Measurements from ENCODE around the gene SERPINB1.

The SERPINB1 gene

GRCh38 chr6:2841264-2842138 lies at the start of gene SERPINB1:
Gene SERPINB1 (minus strand): TSS chr6:2841863. CDS start chr6:2840586, 1,277 bp downstream.
- Histone ChIP-seq H3K9me2 (replicated peaks; ENCODE audit: insufficient read depth, low read length) (no peaks in the 10 kb centered on the region), H3F3A (ENCODE audit: insufficient read depth) (peaks cover 34% of the 10 kb centered on the region), H3K36me3 (ENCODE audit: low read length) (peaks cover 18% of the 10 kb centered on the region; the same call in 1 of the 2 replicates), H3K9ac (ENCODE audit: low read length) (peak within 1 kb of the TSS; percentile 63), H3K27me3 (ENCODE audit: low read length) (no peaks in the 10 kb centered on the region), H3K79me2 (ENCODE audit: insufficient read depth, low read length) (peaks cover 6% of the 10 kb centered on the region; the same call in 1 of the 2 replicates), H4K20me1 (ENCODE audit: low read depth, low read length) (no peaks in the 10 kb centered on the region), H3K9me3 (ENCODE audit: insufficient read depth, low read length) (no peaks in the 10 kb centered on the region), H2AFZ (ENCODE audit: low read depth, low read length, severe bottlenecking) (peak within 1 kb of the TSS; percentile 72), H3K27ac (ENCODE audit: low read depth, low read length) (peak within 1 kb of the TSS; percentile 66), H3K4me2 (ENCODE audit: low read depth, low read length, poor library complexity, severe bottlenecking) (peak within 1 kb of the TSS; percentile 60), H3K4me3 (ENCODE audit: insufficient read depth, low read length, poor library complexity, severe bottlenecking) (peak within 1 kb of the TSS; percentile 56)
- TF ChIP-seq EZH2phosphoT487 (conservative IDR thresholded peaks at IDR 0.05; ENCODE audit: low read length), result no peak
- TF ChIP-seq, protein P1, sequence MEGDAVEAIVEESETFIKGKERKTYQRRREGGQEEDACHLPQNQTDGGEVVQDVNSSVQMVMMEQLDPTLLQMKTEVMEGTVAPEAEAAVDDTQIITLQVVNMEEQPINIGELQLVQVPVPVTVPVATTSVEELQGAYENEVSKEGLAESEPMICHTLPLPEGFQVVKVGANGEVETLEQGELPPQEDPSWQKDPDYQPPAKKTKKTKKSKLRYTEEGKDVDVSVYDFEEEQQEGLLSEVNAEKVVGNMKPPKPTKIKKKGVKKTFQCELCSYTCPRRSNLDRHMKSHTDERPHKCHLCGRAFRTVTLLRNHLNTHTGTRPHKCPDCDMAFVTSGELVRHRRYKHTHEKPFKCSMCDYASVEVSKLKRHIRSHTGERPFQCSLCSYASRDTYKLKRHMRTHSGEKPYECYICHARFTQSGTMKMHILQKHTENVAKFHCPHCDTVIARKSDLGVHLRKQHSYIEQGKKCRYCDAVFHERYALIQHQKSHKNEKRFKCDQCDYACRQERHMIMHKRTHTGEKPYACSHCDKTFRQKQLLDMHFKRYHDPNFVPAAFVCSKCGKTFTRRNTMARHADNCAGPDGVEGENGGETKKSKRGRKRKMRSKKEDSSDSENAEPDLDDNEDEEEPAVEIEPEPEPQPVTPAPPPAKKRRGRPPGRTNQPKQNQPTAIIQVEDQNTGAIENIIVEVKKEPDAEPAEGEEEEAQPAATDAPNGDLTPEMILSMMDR (IDR thresholded peaks at IDR 0.05; ENCODE audit: insufficient read depth, low read length, poor library complexity, severe bottlenecking), result no peak

DNA sequence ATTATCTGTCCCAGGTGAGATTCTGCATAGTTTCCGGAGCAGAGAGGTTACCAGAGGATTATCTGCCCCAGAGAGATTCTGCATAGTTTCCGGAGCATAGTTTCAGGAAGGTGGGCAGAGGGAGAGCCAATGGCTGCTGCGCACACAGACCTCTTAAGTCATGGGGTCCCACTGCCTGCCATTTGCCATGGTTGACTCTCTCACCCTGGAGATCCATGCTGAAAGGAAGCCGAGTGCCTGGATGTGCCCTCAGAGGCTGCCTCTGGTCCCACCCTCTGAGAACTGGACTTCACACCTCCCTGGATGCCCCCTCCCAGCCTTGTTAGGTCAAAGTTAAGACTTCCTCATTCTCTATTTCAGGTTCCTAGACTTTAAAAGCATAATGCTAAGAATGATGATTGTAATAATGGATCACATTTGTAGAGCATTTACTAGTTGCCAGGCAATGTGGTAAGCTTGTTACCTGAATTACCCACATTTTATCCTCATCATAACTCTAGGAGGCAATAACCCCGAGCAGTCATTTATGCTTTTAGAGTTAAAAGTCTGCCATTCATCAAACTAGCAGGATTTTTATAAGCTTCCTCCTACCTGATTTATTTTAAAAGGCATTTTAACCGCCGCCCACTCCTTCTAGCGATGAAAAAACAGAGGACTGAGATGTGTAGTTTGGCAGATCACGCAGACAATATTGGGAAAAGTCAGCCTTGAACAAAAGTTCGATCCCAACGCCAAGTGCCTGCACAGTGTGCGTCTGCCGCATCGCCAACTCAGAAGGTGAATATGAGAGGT lies 49.5 kb upstream of the SERPINB1 start:
- peaks cover 87% of the 10 kb centered on the region for H3F3A ChIP-seq (ENCODE audit: insufficient read depth)
- peaks cover 80% of the 10 kb centered on the region for H3K36me3 ChIP-seq (ENCODE audit: low read length)
- H3K27ac ChIP-seq (ENCODE audit: low read depth, low read length), result peak overlapping the region; percentile 84
- H3K9me2 ChIP-seq (replicated peaks; ENCODE audit: insufficient read depth, low read length), result no peaks in the 10 kb centered on the region
- H3K4me3 ChIP-seq (ENCODE audit: insufficient read depth, low read length, poor library complexity, severe bottlenecking), result peak overlapping the region; percentile 63
- peak overlapping the region; percentile 74 for H3K4me2 ChIP-seq (ENCODE audit: low read depth, low read length, poor library complexity, severe bottlenecking)
- no peaks in the 10 kb centered on the region for H3K27me3 ChIP-seq (ENCODE audit: low read length)
- peak overlapping the region; percentile 68 for H3K9ac ChIP-seq (ENCODE audit: low read length)
- H2AFZ ChIP-seq (ENCODE audit: low read depth, low read length, severe bottlenecking), result no peak overlapping the region
- H4K20me1 ChIP-seq (ENCODE audit: low read depth, low read length), result 0 out of 2 replicates have a peak, but pooled peaks cover 5% of the 10 kb centered on the region
- H3K79me2 ChIP-seq (ENCODE audit: insufficient read depth, low read length), result peaks cover 46% of the 10 kb centered on the region
- TF ChIP-seq, protein P1 (IDR thresholded peaks at IDR 0.05; ENCODE audit: insufficient read depth, low read length, poor library complexity, severe bottlenecking), result no peak
- no peak for TF ChIP-seq EZH2phosphoT487 (conservative IDR thresholded peaks at IDR 0.05; ENCODE audit: low read length)
- H3K9me3 ChIP-seq (ENCODE audit: insufficient read depth, low read length), result no peaks in the 10 kb centered on the region

- Histone ChIP-seq H3K36me3 (ENCODE audit: low read length) (peaks cover 42% of the 10 kb centered on the region), H2AFZ (ENCODE audit: low read depth, low read length, severe bottlenecking) (no peak overlapping the region), H3K79me2 (ENCODE audit: insufficient read depth, low read length) (peaks cover 31% of the 10 kb centered on the region), H3K4me3 (ENCODE audit: insufficient read depth, low read length, poor library complexity, severe bottlenecking) (no peak overlapping the region), H3K9ac (ENCODE audit: low read length) (no peak overlapping the region), H3K9me3 (ENCODE audit: insufficient read depth, low read length) (no peaks in the 10 kb centered on the region), H4K20me1 (ENCODE audit: low read depth, low read length) (0 out of 2 replicates have a peak, but pooled peaks cover 5% of the 10 kb centered on the region), H3K9me2 (replicated peaks; ENCODE audit: insufficient read depth, low read length) (no peaks in the 10 kb centered on the region), H3K27ac (ENCODE audit: low read depth, low read length) (peak overlapping the region; percentile 81), H3K27me3 (ENCODE audit: low read length) (no peaks in the 10 kb centered on the region), H3K4me2 (ENCODE audit: low read depth, low read length, poor library complexity, severe bottlenecking) (peak overlapping the region; percentile 47), H3F3A (ENCODE audit: insufficient read depth) (peaks cover 72% of the 10 kb centered on the region)
- TF ChIP-seq, protein P1 (IDR thresholded peaks at IDR 0.05; ENCODE audit: insufficient read depth, low read length, poor library complexity, severe bottlenecking), result no peak
- no peak for TF ChIP-seq EZH2phosphoT487 (conservative IDR thresholded peaks at IDR 0.05; ENCODE audit: low read length)
Measured at GRCh38 chr6:2885967-2886735, 44.5 kb upstream of the SERPINB1 start.

All from SU-DHL-6 (cell line).